DOHH2 (cell line): ENCODE data around the gene RS1.

ENCODE experiments used
- EZH2phosphoT487 ChIP-seq: fragments of 200-600 bp; sonication (generic); IDR thresholded peaks from 2 replicates; pipeline ENCODE4 v1.6.1; 2017; ENCODE audit warnings: borderline replicate concordance, mild to moderate bottlenecking, antibody characterized with exemption, low read length, moderate library complexity, mixed read lengths
- TF ChIP-seq, protein P1 (sequence below): fragments of 200-600 bp; sonication (generic); IDR thresholded peaks from one replicate; pipeline ENCODE4 v1.5.1; 2014; ENCODE audit warnings: antibody characterized with exemption, mild to moderate bottlenecking, low read depth, low read length; ENCODE audit not compliant: poor library complexity, severe bottlenecking

DNA sequence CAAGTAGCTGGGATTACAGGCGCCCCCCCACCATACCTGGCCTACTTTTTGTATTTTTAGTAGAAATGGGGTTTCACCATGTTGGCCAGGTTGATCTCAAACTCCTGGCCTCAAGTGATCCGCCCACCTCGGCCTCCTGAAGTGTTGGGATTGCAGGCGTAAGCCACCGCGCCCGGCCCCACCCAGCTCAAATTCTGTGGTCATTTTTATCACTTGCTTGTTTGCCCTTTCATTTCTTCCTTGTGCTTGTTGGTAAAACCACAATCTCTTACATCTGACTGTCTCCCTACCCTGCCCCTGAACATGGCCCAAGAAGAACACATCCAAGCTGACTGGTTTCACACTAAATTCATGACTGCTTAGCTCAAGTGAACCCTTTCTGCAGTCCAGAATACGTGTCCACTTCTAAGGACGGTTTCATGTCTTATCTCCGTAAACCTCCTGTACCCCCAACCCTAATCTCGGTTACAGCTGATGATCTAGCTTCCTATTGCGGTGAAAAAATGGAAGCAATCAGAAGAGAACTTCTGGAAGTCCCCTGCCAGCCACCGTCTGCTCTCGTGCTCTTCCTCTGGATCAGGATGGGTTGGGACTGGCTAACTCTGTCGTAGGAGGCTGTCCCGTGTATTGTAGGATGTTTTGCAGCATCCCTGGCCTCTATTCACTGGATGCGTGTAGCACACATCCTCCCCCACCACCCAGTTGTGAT lies 5.4 kb upstream of the RS1 start:
- TF ChIP-seq, protein P1, sequence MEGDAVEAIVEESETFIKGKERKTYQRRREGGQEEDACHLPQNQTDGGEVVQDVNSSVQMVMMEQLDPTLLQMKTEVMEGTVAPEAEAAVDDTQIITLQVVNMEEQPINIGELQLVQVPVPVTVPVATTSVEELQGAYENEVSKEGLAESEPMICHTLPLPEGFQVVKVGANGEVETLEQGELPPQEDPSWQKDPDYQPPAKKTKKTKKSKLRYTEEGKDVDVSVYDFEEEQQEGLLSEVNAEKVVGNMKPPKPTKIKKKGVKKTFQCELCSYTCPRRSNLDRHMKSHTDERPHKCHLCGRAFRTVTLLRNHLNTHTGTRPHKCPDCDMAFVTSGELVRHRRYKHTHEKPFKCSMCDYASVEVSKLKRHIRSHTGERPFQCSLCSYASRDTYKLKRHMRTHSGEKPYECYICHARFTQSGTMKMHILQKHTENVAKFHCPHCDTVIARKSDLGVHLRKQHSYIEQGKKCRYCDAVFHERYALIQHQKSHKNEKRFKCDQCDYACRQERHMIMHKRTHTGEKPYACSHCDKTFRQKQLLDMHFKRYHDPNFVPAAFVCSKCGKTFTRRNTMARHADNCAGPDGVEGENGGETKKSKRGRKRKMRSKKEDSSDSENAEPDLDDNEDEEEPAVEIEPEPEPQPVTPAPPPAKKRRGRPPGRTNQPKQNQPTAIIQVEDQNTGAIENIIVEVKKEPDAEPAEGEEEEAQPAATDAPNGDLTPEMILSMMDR: no peak
- no peak for TF ChIP-seq EZH2phosphoT487
